ENCODE measurements around the gene AUTS2.

AUTS2 gene

GRCh38 chr7:69801729-69802682 is 203.7 kb downstream of the AUTS2 start:
- Histone ChIP-seq H3K9me3 (ENCODE audit: control insufficient read depth, low read length) (no peaks in the 10 kb centered on the region), H3K4me3 (ENCODE audit: insufficient read depth, low read depth, low read length, poor library complexity, severe bottlenecking) (no peak overlapping the region), H3K4me1 (ENCODE audit: control insufficient read depth, insufficient read depth, low read length, poor library complexity, severe bottlenecking) (no peaks in the 10 kb centered on the region), H3K36me3 (ENCODE audit: control insufficient read depth, insufficient read depth, low read length) (no peaks in the 10 kb centered on the region), H3K27ac (ENCODE audit: insufficient read depth, low read length, poor library complexity, severe bottlenecking) (no peak overlapping the region), H3K27me3 (replicated peaks; ENCODE audit: control insufficient read depth, insufficient read depth, low read length, poor library complexity, severe bottlenecking) (no peaks in the 10 kb centered on the region)
- DNase-seq: no peak

DNA sequence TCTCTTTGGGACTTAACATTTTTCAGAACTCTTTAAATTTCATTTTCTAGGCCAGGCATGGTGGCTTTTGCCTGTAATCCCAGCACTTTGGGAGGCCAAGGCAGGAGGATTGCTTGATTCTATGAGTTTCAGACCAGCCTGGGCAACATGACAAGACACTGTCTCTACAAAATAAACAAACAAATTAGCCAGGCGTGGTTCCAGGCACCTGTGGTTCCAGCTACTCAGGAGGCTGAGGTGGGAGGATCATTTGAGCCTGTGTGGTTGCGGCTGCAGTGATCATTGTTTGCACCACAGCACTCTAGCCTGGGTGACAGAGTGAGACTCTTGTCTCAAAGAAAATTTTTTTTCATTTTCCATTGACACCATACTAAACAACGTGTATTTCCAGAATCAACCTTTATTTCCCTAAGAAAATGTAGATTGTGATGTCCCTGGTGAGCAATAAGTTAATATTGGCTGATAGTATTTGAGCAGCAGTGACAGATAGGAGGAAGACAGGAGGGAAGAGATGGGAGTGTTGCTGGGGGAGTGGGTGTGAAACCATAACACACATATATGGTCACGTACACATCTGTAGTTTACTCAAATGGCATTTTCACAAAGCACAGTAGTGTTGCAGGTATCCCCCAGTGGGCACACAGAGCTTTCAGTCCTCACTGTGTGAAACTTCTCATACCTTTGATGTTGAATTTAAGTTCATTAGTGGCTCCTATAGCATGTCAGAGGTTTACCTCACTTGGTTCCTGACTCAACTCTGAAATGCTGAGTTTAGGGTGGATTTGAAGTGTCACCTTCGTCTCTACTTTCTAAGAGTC is 205.6 kb downstream of the AUTS2 start:
- DNase-seq: no peak
- Histone ChIP-seq H3K27me3 (replicated peaks; ENCODE audit: control insufficient read depth, insufficient read depth, low read length, poor library complexity, severe bottlenecking) (no peaks in the 10 kb centered on the region), H3K4me3 (ENCODE audit: insufficient read depth, low read depth, low read length, poor library complexity, severe bottlenecking) (no peak overlapping the region), H3K9me3 (ENCODE audit: control insufficient read depth, low read length) (no peaks in the 10 kb centered on the region), H3K27ac (ENCODE audit: insufficient read depth, low read length, poor library complexity, severe bottlenecking) (no peak overlapping the region), H3K4me1 (ENCODE audit: control insufficient read depth, insufficient read depth, low read length, poor library complexity, severe bottlenecking) (no peaks in the 10 kb centered on the region), H3K36me3 (ENCODE audit: control insufficient read depth, insufficient read depth, low read length) (no peaks in the 10 kb centered on the region)

DNA sequence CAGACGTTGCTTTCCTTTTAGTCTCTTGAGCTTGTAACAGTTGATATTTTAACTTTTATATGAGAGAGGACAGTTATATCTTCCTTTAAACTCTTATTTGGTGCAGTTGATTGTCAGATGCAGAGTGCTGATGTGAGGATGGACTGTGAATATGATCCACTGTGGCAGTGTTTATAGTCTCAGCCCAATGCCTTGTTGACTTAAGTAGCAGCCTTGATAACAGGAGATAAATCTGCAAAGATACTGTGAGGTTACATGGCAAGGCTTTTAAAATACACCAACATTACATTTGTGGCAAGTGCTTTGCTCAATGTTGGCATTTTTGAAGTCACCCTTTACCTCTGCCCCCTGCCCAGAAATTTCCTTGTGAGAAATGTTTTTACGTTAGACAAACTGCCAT is 206.7 kb downstream of the AUTS2 start:
- DNase-seq: no peak
- H3K4me1 ChIP-seq (ENCODE audit: control insufficient read depth, insufficient read depth, low read length, poor library complexity, severe bottlenecking): no peaks in the 10 kb centered on the region
- no peak overlapping the region for H3K27ac ChIP-seq (ENCODE audit: insufficient read depth, low read length, poor library complexity, severe bottlenecking)
- H3K36me3 ChIP-seq (ENCODE audit: control insufficient read depth, insufficient read depth, low read length): no peaks in the 10 kb centered on the region
- no peaks in the 10 kb centered on the region for H3K27me3 ChIP-seq (replicated peaks; ENCODE audit: control insufficient read depth, insufficient read depth, low read length, poor library complexity, severe bottlenecking)
- no peak overlapping the region for H3K4me3 ChIP-seq (ENCODE audit: insufficient read depth, low read depth, low read length, poor library complexity, severe bottlenecking)
- no peaks in the 10 kb centered on the region for H3K9me3 ChIP-seq (ENCODE audit: control insufficient read depth, low read length)

DNA sequence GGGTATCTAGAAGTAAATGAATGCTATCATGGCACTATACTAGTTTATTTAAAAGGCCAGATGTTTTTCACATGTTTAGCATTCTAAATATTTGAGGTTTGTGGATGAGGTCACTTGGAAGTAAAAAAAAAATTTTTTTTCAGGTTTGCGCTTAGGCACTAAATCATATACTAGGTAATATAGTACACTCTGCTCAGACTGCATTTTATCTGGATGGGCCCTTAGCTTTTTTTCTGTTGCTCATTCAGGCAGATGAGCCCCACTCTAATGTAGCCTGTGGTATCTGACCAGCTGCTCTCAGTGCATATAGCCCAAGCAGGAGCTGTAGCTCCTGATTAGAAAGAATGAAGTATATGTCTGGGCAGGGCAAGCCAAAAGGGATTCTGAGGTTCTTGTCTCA is 210.1 kb downstream of the AUTS2 start:
- H3K27ac ChIP-seq (ENCODE audit: insufficient read depth, low read length, poor library complexity, severe bottlenecking): no peak overlapping the region
- no peaks in the 10 kb centered on the region for H3K36me3 ChIP-seq (ENCODE audit: control insufficient read depth, insufficient read depth, low read length)
- no peaks in the 10 kb centered on the region for H3K27me3 ChIP-seq (replicated peaks; ENCODE audit: control insufficient read depth, insufficient read depth, low read length, poor library complexity, severe bottlenecking)
- no peak for DNase-seq
- no peaks in the 10 kb centered on the region for H3K9me3 ChIP-seq (ENCODE audit: control insufficient read depth, low read length)
- no peak overlapping the region for H3K4me3 ChIP-seq (ENCODE audit: insufficient read depth, low read depth, low read length, poor library complexity, severe bottlenecking)
- no peaks in the 10 kb centered on the region for H3K4me1 ChIP-seq (ENCODE audit: control insufficient read depth, insufficient read depth, low read length, poor library complexity, severe bottlenecking)

- H3K27me3 ChIP-seq (replicated peaks; ENCODE audit: control insufficient read depth, insufficient read depth, low read length, poor library complexity, severe bottlenecking): no peaks in the 10 kb centered on the region
- no peak for DNase-seq
- no peaks in the 10 kb centered on the region for H3K9me3 ChIP-seq (ENCODE audit: control insufficient read depth, low read length)
- H3K4me3 ChIP-seq (ENCODE audit: insufficient read depth, low read depth, low read length, poor library complexity, severe bottlenecking): no peak overlapping the region
- no peaks in the 10 kb centered on the region for H3K36me3 ChIP-seq (ENCODE audit: control insufficient read depth, insufficient read depth, low read length)
- no peaks in the 10 kb centered on the region for H3K4me1 ChIP-seq (ENCODE audit: control insufficient read depth, insufficient read depth, low read length, poor library complexity, severe bottlenecking)
- H3K27ac ChIP-seq (ENCODE audit: insufficient read depth, low read length, poor library complexity, severe bottlenecking): no peak overlapping the region
Observed at GRCh38 chr7:69811476-69812308, 213.4 kb downstream of the AUTS2 start.

- Histone ChIP-seq H3K4me1 (ENCODE audit: control insufficient read depth, insufficient read depth, low read length, poor library complexity, severe bottlenecking) (no peaks in the 10 kb centered on the region), H3K27ac (ENCODE audit: insufficient read depth, low read length, poor library complexity, severe bottlenecking) (no peak overlapping the region), H3K27me3 (replicated peaks; ENCODE audit: control insufficient read depth, insufficient read depth, low read length, poor library complexity, severe bottlenecking) (no peaks in the 10 kb centered on the region), H3K9me3 (ENCODE audit: control insufficient read depth, low read length) (no peaks in the 10 kb centered on the region), H3K36me3 (ENCODE audit: control insufficient read depth, insufficient read depth, low read length) (no peaks in the 10 kb centered on the region), H3K4me3 (ENCODE audit: insufficient read depth, low read depth, low read length, poor library complexity, severe bottlenecking) (no peak overlapping the region)
- no peak for DNase-seq
Observed at GRCh38 chr7:69812756-69813155, 214.5 kb downstream of the AUTS2 start.

GRCh38 chr7:69813637-69814240 is 215.5 kb downstream of the AUTS2 start:
- Histone ChIP-seq H3K27me3 (replicated peaks; ENCODE audit: control insufficient read depth, insufficient read depth, low read length, poor library complexity, severe bottlenecking) (no peaks in the 10 kb centered on the region), H3K4me3 (ENCODE audit: insufficient read depth, low read depth, low read length, poor library complexity, severe bottlenecking) (no peak overlapping the region), H3K4me1 (ENCODE audit: control insufficient read depth, insufficient read depth, low read length, poor library complexity, severe bottlenecking) (no peaks in the 10 kb centered on the region), H3K36me3 (ENCODE audit: control insufficient read depth, insufficient read depth, low read length) (no peaks in the 10 kb centered on the region), H3K9me3 (ENCODE audit: control insufficient read depth, low read length) (no peaks in the 10 kb centered on the region), H3K27ac (ENCODE audit: insufficient read depth, low read length, poor library complexity, severe bottlenecking) (no peak overlapping the region)
- DNase-seq: no peak

DNA sequence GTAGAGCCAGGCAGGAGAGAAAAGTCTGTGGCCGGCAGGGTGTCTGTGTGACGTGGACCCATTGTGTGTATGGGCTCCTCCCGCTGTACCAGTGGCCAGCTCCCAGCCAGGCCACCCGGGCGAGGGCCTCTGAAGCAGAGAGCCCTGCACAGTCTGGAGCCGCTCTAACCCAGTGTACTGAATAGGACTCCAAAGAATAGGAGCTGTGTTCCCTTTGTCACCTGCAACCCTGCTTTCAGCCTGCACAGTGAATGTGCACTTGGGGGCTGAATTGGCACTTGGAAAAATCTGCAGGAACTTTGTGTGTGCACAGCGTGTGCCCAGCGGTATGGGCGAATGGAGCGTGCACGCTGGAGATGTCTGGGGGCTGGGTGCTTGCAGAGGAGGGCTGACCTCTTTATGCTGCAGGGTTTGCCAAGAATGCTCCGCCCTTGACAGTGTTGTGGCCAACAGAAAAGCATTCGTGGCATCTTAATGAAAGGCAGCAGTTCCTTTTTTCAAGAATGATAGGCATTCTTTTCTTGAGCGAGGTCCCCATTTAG is 216.2 kb downstream of the AUTS2 start:
- no peaks in the 10 kb centered on the region for H3K36me3 ChIP-seq (ENCODE audit: control insufficient read depth, insufficient read depth, low read length)
- H3K4me1 ChIP-seq (ENCODE audit: control insufficient read depth, insufficient read depth, low read length, poor library complexity, severe bottlenecking): no peaks in the 10 kb centered on the region
- H3K9me3 ChIP-seq (ENCODE audit: control insufficient read depth, low read length): no peaks in the 10 kb centered on the region
- H3K27me3 ChIP-seq (replicated peaks; ENCODE audit: control insufficient read depth, insufficient read depth, low read length, poor library complexity, severe bottlenecking): no peaks in the 10 kb centered on the region
- no peak for DNase-seq
- H3K4me3 ChIP-seq (ENCODE audit: insufficient read depth, low read depth, low read length, poor library complexity, severe bottlenecking): no peak overlapping the region
- H3K27ac ChIP-seq (ENCODE audit: insufficient read depth, low read length, poor library complexity, severe bottlenecking): no peak overlapping the region

- no peak for DNase-seq
- Histone ChIP-seq H3K27me3 (replicated peaks; ENCODE audit: control insufficient read depth, insufficient read depth, low read length, poor library complexity, severe bottlenecking) (no peaks in the 10 kb centered on the region), H3K27ac (ENCODE audit: insufficient read depth, low read length, poor library complexity, severe bottlenecking) (no peak overlapping the region), H3K36me3 (ENCODE audit: control insufficient read depth, insufficient read depth, low read length) (no peaks in the 10 kb centered on the region), H3K4me3 (ENCODE audit: insufficient read depth, low read depth, low read length, poor library complexity, severe bottlenecking) (no peak overlapping the region), H3K4me1 (ENCODE audit: control insufficient read depth, insufficient read depth, low read length, poor library complexity, severe bottlenecking) (no peaks in the 10 kb centered on the region), H3K9me3 (ENCODE audit: control insufficient read depth, low read length) (no peaks in the 10 kb centered on the region)
Observed at GRCh38 chr7:69816501-69816900, 218.2 kb downstream of the AUTS2 start.
